Measurements from ENCODE around the gene SLAMF9.

DNA sequence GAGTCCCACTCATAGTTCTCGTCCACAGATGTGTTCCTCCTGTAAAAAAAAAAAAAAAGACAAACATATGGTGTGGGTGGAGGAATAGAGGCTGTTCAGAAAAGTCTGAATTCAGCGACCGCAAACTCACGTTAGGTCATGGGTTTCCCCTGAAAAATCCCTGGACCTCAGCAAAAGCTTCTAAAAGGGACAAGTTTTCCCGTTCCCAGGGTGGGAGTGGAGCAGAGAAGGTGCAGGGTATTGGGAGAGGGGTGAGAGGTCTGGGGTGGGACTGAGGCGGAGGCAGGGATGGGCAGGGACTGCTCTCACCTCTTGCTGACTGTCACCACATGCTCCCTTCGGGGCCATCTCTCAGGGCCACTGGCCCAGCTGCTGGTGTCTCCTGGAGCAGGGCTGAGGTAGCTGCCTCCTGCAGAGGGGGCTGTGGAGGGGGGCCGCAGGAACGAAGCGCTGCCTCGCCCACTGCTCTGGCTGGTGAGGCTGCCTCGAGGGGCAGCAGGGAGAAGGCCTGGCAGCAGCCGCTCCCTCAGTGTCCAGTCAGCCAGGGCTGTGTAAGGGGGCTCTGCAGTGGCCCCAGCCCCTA lies 26.1 kb downstream of the SLAMF9 start:
- TF ChIP-seq CTCF (IDR thresholded peaks at IDR 0.05) (no peak), POLR2A (IDR thresholded peaks at IDR 0.05) (no peak)

Measured in right lobe of liver (tissue), 4 donors.